H9 (cell line): ENCODE measurements around the gene EVPL. TPM values are rescaled to one million over a fixed set of nuclear protein-coding genes. Genes with fewer than 3 reads are reported as not detected.

Experiments
- DNase-seq: peaks from one replicate; pipeline ENCODE4 v3.0.0-alpha.2; 2017
- H2AFZ ChIP-seq: one replicate; pipeline ENCODE4 v1.6.1; 2013; ENCODE audit warnings: mild to moderate bottlenecking, low read length, control low read depth, moderate library complexity
- H2AK5ac ChIP-seq: 2 replicates; pipeline ENCODE4 v1.6.1; 2013; ENCODE audit warnings: low read length, control low read depth, mixed read lengths; ENCODE audit not compliant: insufficient read length
- H2BK120ac ChIP-seq: one replicate; pipeline ENCODE4 v1.6.1; 2013; ENCODE audit warnings: low read depth, mild to moderate bottlenecking, low read length, control low read depth, inconsistent platforms; ENCODE audit not compliant: poor library complexity, severe bottlenecking
- H2BK12ac ChIP-seq: 2 replicates; pipeline ENCODE4 v1.6.1; 2013; ENCODE audit warnings: low read length, control low read depth, mixed read lengths, low read depth; ENCODE audit not compliant: insufficient read length
- H2BK15ac ChIP-seq: 2 replicates; pipeline ENCODE4 v1.6.1; 2013; ENCODE audit warnings: low read depth, low read length, control low read depth
- H2BK20ac ChIP-seq: one replicate; pipeline ENCODE4 v1.6.1; 2013; ENCODE audit warnings: low read depth, mild to moderate bottlenecking, low read length, control low read depth, inconsistent platforms; ENCODE audit not compliant: poor library complexity, severe bottlenecking
- H2BK5ac ChIP-seq: 2 replicates; pipeline ENCODE4 v1.6.1; 2013; ENCODE audit warnings: low read length, control low read depth, mixed read lengths; ENCODE audit not compliant: insufficient read length
- H3K14ac ChIP-seq: 2 replicates; pipeline ENCODE4 v1.6.1; 2013; ENCODE audit warnings: low read length, control low read depth; ENCODE audit not compliant: insufficient read depth
- H3K18ac ChIP-seq: 2 replicates; pipeline ENCODE4 v1.6.1; 2013; ENCODE audit warnings: low read depth, mild to moderate bottlenecking, mixed read lengths, low read length, control low read depth; ENCODE audit not compliant: insufficient read length
- H3K23ac ChIP-seq: 2 replicates; pipeline ENCODE4 v1.6.1; 2013; ENCODE audit warnings: low read length, control low read depth, mixed read lengths, low read depth; ENCODE audit not compliant: insufficient read length
- H3K23me2 ChIP-seq: 2 replicates; pipeline ENCODE4 v1.6.1; 2013; ENCODE audit warnings: low read depth, mild to moderate bottlenecking, mixed read lengths, low read length, control low read depth; ENCODE audit not compliant: insufficient read length, poor library complexity, severe bottlenecking
- H3K27ac ChIP-seq: 2 replicates; pipeline ENCODE4 v1.5.1; 2013; ENCODE audit warnings: low read length, control low read depth, mixed read lengths, low read depth; ENCODE audit not compliant: insufficient read length
- H3K27me3 ChIP-seq: 2 replicates; pipeline ENCODE4 v1.6.1; 2013; ENCODE audit warnings: low read length, control low read depth, inconsistent platforms; ENCODE audit not compliant: insufficient read depth
- H3K4ac ChIP-seq: 2 replicates; pipeline ENCODE4 v1.6.1; 2013; ENCODE audit warnings: low read depth, mild to moderate bottlenecking, control low read depth, inconsistent platforms, low read length, moderate library complexity
- H3K4me1 ChIP-seq: 2 replicates; pipeline ENCODE4 v1.6.1; 2013; ENCODE audit warnings: low read length, control low read depth, inconsistent platforms; ENCODE audit not compliant: insufficient read depth
- H3K4me2 ChIP-seq: 2 replicates; pipeline ENCODE4 v1.6.1; 2013; ENCODE audit warnings: low read length, control low read depth, mixed read lengths; ENCODE audit not compliant: insufficient read length, insufficient read depth
- H3K56ac ChIP-seq: 2 replicates; pipeline ENCODE4 v1.6.1; 2013; ENCODE audit warnings: low read depth, mild to moderate bottlenecking, mixed read lengths, low read length, control low read depth; ENCODE audit not compliant: insufficient read length
- H3K79me1 ChIP-seq: 2 replicates; pipeline ENCODE4 v1.6.1; 2013; ENCODE audit warnings: low read depth, mild to moderate bottlenecking, moderate library complexity, low read length, control low read depth, inconsistent platforms; ENCODE audit not compliant: insufficient read depth, poor library complexity, severe bottlenecking
- H3K79me2 ChIP-seq: 2 replicates; pipeline ENCODE4 v1.6.1; 2013; ENCODE audit warnings: low read length, control low read depth, inconsistent platforms; ENCODE audit not compliant: insufficient read depth
- H3K9ac ChIP-seq: 2 replicates; pipeline ENCODE4 v1.6.1; 2013; ENCODE audit warnings: low read length, control low read depth, mixed read lengths; ENCODE audit not compliant: insufficient read length; ENCODE audit errors: extremely low read depth
- H3K9me3 ChIP-seq: one replicate; pipeline ENCODE4 v1.6.1; 2013; ENCODE audit warnings: low read depth, low read length, inconsistent platforms; ENCODE audit not compliant: control insufficient read depth
- H3T11ph ChIP-seq: one replicate; pipeline ENCODE4 v1.6.1; 2013; ENCODE audit warnings: mild to moderate bottlenecking, low read length, control low read depth, inconsistent platforms
- H4K20me1 ChIP-seq: one replicate; pipeline ENCODE4 v1.6.1; 2013; ENCODE audit not compliant: control insufficient read depth, insufficient read length, insufficient read depth
- H4K5ac ChIP-seq: 2 replicates; pipeline ENCODE4 v1.6.1; 2013; ENCODE audit warnings: low read depth, mild to moderate bottlenecking, mixed read lengths, low read length, control low read depth; ENCODE audit not compliant: insufficient read length
- H4K8ac ChIP-seq: replicated peaks from 2 replicates; pipeline ENCODE4 v1.6.1; 2013; ENCODE audit warnings: low read length, control low read depth, mixed read lengths, low read depth; ENCODE audit not compliant: insufficient read length
- H4K91ac ChIP-seq: 2 replicates; pipeline ENCODE4 v1.6.1; 2013; ENCODE audit warnings: low read depth, mild to moderate bottlenecking, moderate library complexity, mixed read lengths, low read length, control low read depth; ENCODE audit not compliant: insufficient read length
- H3K27ac Mint-ChIP-seq, 3 experiments: 2 replicates in 2 of 3; 3 replicates in 1 of 3; pipeline ENCODE4 v1.8.0; 2020 to 2021; ENCODE audit warnings: mixed read lengths in 3 of 3, mild to moderate bottlenecking in 1 of 3, moderate library complexity in 1 of 3
- H3K27me3 Mint-ChIP-seq: 2 replicates; pipeline ENCODE4 v1.8.0; 2021; ENCODE audit warnings: low read depth, mild to moderate bottlenecking, moderate library complexity, mixed read lengths
- H3K36me3 Mint-ChIP-seq, 3 experiments: 2 replicates in 2 of 3; 3 replicates in 1 of 3; pipeline ENCODE4 v1.8.0; 2020 to 2021; ENCODE audit warnings: low read depth in 3 of 3, mixed read lengths in 3 of 3; ENCODE audit not compliant: insufficient read depth in 1 of 3
- H3K4me1 Mint-ChIP-seq, 2 experiments: 2 replicates each; pipeline ENCODE4 v1.8.0; 2020; ENCODE audit warnings: mixed read lengths in 2 of 2
- H3K4me3 Mint-ChIP-seq, 2 experiments: 2 replicates in 1 of 2; 3 replicates in 1 of 2; pipeline ENCODE4 v1.8.0; 2020 to 2021; ENCODE audit warnings: mild to moderate bottlenecking in 2 of 2, mixed read lengths in 2 of 2, moderate library complexity in 1 of 2
- H3K9me3 Mint-ChIP-seq, 2 experiments: 2 replicates in 1 of 2; 3 replicates in 1 of 2; pipeline ENCODE4 v1.8.0; 2020; ENCODE audit warnings: mild to moderate bottlenecking in 2 of 2, mixed read lengths in 2 of 2, moderate library complexity in 1 of 2
- CTCF ChIP-seq: fragments of 200-600 bp; sonication (generic); conservative IDR thresholded peaks from 3 replicates; pipeline ENCODE4 v1.8.0; 2021; ENCODE audit warnings: antibody characterized with exemption, mild to moderate bottlenecking
- WGBS: extraction: QIAGEN DNeasy Blood & Tissue Kit; methylation state at CpG from one replicate; pipeline ENCODE4 v1.1.7; 2013; ENCODE audit warnings: missing lambda C conversion rate, low lambda C conversion rate, mixed read lengths; ENCODE audit not compliant: insufficient read length; ENCODE audit errors: extremely low coverage; 5-methylcytosine and 5-hydroxymethylcytosine counted together
- total RNA-seq: library from RNA; stranded (reverse); gene quantifications from 2 replicates; pipeline ENCODE4 v1.2.1, GENCODE V29; 2021

The EVPL gene
- total RNA-seq, 1 experiment from 2014 or later: 0.48 TPM

GRCh38 chr17:76034428-76035350, 7.6 kb upstream of the EVPL start:
- WGBS: no CpG with 5 or more reads among the region's 13 CpGs
- Mint-ChIP-seq H3K4me3 (no peak overlapping the region), H3K27me3 (no peaks in the 10 kb centered on the region), H3K9me3 (no peaks in the 10 kb centered on the region; a peak in 1 of 5 replicates), H3K36me3 (peaks cover 11 to 20% (median 17%) of the 10 kb centered on the region in 3 experiments; a peak in 6 of 7 replicates), H3K27ac (peak overlapping the region in 2 of 3 experiments; percentile 49 to 85; a peak in 5 of 7 replicates), H3K4me1 (peaks cover 25 to 39% of the 10 kb centered on the region in 2 experiments)
- H2AFZ ChIP-seq: no peak overlapping the region
- TF ChIP-seq CTCF: no peak
- H3K27me3 ChIP-seq: no peaks in the 10 kb centered on the region
- H2BK15ac ChIP-seq: no peak overlapping the region
- no peak overlapping the region for H3K27ac ChIP-seq
- H3K4me2 ChIP-seq: no peak overlapping the region
- no peaks in the 10 kb centered on the region for H3K23me2 ChIP-seq
- H2BK120ac ChIP-seq: no peak overlapping the region
- H4K8ac ChIP-seq: no peak overlapping the region
- no peak overlapping the region for H2BK5ac ChIP-seq
- no peak overlapping the region for H3T11ph ChIP-seq
- H3K23ac ChIP-seq: no peak overlapping the region
- no peak overlapping the region for H3K18ac ChIP-seq
- no peak overlapping the region for H4K91ac ChIP-seq
- H3K4me1 ChIP-seq: peaks cover 1% of the 10 kb centered on the region; the same call in 1 of the 2 replicates
- H2BK20ac ChIP-seq: no peak overlapping the region
- H2BK12ac ChIP-seq: no peak overlapping the region
- H3K79me1 ChIP-seq: no peaks in the 10 kb centered on the region
- no peak for DNase-seq
- no peaks in the 10 kb centered on the region for H3K9me3 ChIP-seq
- H3K56ac ChIP-seq: no peak overlapping the region
- H4K20me1 ChIP-seq: no peaks in the 10 kb centered on the region
- H3K4ac ChIP-seq: no peak overlapping the region
- H3K14ac ChIP-seq: no peak overlapping the region
- H2AK5ac ChIP-seq: no peak overlapping the region
- no peak overlapping the region for H4K5ac ChIP-seq
- H3K79me2 ChIP-seq: no peaks in the 10 kb centered on the region
- H3K9ac ChIP-seq: no peak overlapping the region
